SK-N-SH (cell line): ENCODE data around the gene CYP4F12. TPM values are rescaled to one million over a fixed set of nuclear protein-coding genes. Genes with fewer than 3 reads are reported as not detected.

Experiments used
- CTCF ChIA-PET: fragments of 300-600, 350-600 bp; formaldehyde crosslinking; extraction: SDS; loops from one replicate; lab custom pipeline; 2021; lab: Yijun Ruan, JAX
- POLR2A ChIA-PET: fragments of 350-600 bp; sonication (Branson Sonifier 250); formaldehyde crosslinking; extraction: SDS; loops from one replicate; lab custom pipeline; 2020; ENCODE audit warnings: antibody characterized with exemption, inconsistent platforms; lab: Yijun Ruan, JAX
- DNase-seq: peaks from one replicate; pipeline ENCODE4 v3.0.0; 2012
- H2AFZ ChIP-seq: fragments of 200-600 bp; sonication (generic); 2 replicates; pipeline ENCODE4 v1.8.1; 2016; ENCODE audit warnings: antibody characterized with exemption, mild to moderate bottlenecking, low read depth
- H3F3A ChIP-seq: fragments of 200-600 bp; sonication (generic); replicated peaks from 2 replicates; pipeline ENCODE3; 2016; ENCODE audit warnings: antibody characterized with exemption, mild to moderate bottlenecking; ENCODE audit not compliant: insufficient read depth
- H3K27ac ChIP-seq, 2 experiments: fragments of 200-500 bp in 1 of 2; fragments of 200-600 bp in 1 of 2; sonication (Bioruptor generic) in 1 of 2; sonication (generic), shearing (Covaris generic) in 1 of 2; 2 replicates each; pipeline versions ENCODE4 v1.5.1 to v1.6.1; 2014 to 2016; ENCODE audit warnings: low read depth in 2 of 2, inconsistent platforms in 1 of 2, low read length in 1 of 2, mild to moderate bottlenecking in 1 of 2, mixed read lengths in 1 of 2
- H3K27me3 ChIP-seq: fragments of 200-600 bp; sonication (generic), shearing (Covaris generic); 2 replicates; pipeline ENCODE4 v1.6.1; 2016; ENCODE audit warnings: mixed run types; ENCODE audit not compliant: insufficient read depth
- H3K36me3 ChIP-seq, 2 experiments: fragments of 200-500 bp in 1 of 2; fragments of 200-600 bp in 1 of 2; sonication (Bioruptor generic) in 1 of 2; sonication (generic) in 1 of 2; replicated peaks in 1 of 2; 2 replicates each; pipeline versions ENCODE3 to v1.5.1; 2014 to 2016; ENCODE audit warnings: low read length in 1 of 2, mild to moderate bottlenecking in 1 of 2; ENCODE audit not compliant: insufficient read depth in 2 of 2, control insufficient read depth in 1 of 2
- H3K4me1 ChIP-seq, 2 experiments: fragments of 200-500 bp in 1 of 2; fragments of 200-600 bp in 1 of 2; sonication (Bioruptor generic) in 1 of 2; sonication (generic), shearing (Covaris generic) in 1 of 2; 2 replicates each; pipeline versions ENCODE4 v1.5.1 to v1.6.1; 2014 to 2016; ENCODE audit warnings: low read depth in 1 of 2, low read length in 1 of 2, mixed run types in 1 of 2; ENCODE audit not compliant: insufficient read depth in 2 of 2, control insufficient read depth in 1 of 2
- H3K4me2 ChIP-seq: fragments of 200-600 bp; sonication (generic), shearing (Covaris generic); 2 replicates; pipeline ENCODE4 v1.6.1; 2017; ENCODE audit warnings: mixed run types
- H3K4me3 ChIP-seq, 2 experiments: fragments of 200-500 bp in 1 of 2; fragments of 200-600 bp in 1 of 2; sonication (Bioruptor generic) in 1 of 2; sonication (generic), shearing (Covaris generic) in 1 of 2; 2 replicates each; pipeline versions ENCODE4 v1.5.1 to v1.8.1; 2014 to 2016; ENCODE audit warnings: low read depth in 2 of 2, inconsistent platforms in 1 of 2, low read length in 1 of 2, mild to moderate bottlenecking in 1 of 2, mixed read lengths in 1 of 2, moderate library complexity in 1 of 2
- H3K79me2 ChIP-seq: fragments of 200-600 bp; sonication (generic); 2 replicates; pipeline ENCODE4 v1.8.1; 2017; ENCODE audit warnings: mild to moderate bottlenecking; ENCODE audit not compliant: insufficient read depth
- H3K9ac ChIP-seq: fragments of 200-600 bp; sonication (generic); 2 replicates; pipeline ENCODE4 v1.6.1; 2017; ENCODE audit warnings: mixed run types
- H3K9me2 ChIP-seq: fragments of 200-600 bp; sonication (generic); 2 replicates; pipeline ENCODE4 v1.6.1; 2017; ENCODE audit warnings: mixed run types
- H3K9me3 ChIP-seq: fragments of 200-600 bp; sonication (generic); 2 replicates; pipeline ENCODE4 v1.6.1; 2017; ENCODE audit warnings: mixed run types, mild to moderate bottlenecking, moderate library complexity
- H4K20me1 ChIP-seq: fragments of 200-600 bp; sonication (generic); 2 replicates; pipeline ENCODE4 v1.6.1; 2017; ENCODE audit warnings: mild to moderate bottlenecking, mixed run types; ENCODE audit not compliant: insufficient read depth
- MEF2A ChIP-seq: IDR thresholded peaks from 2 replicates; pipeline ENCODE4 v1.4.0; 2012; ENCODE audit warnings: low read depth, borderline replicate concordance
- NFIC ChIP-seq: IDR thresholded peaks from 2 replicates; pipeline ENCODE4 v1.4.0; 2012; ENCODE audit warnings: borderline replicate concordance
- NRF1 ChIP-seq: IDR thresholded peaks from 2 replicates; pipeline ENCODE4 v1.6.1; 2012; ENCODE audit warnings: low read depth, mild to moderate bottlenecking, low read length
- PBX3 ChIP-seq: IDR thresholded peaks from 2 replicates; pipeline ENCODE4; 2012
- TAF1 ChIP-seq: IDR thresholded peaks from 2 replicates; pipeline ENCODE4 v1.6.1; 2012; ENCODE audit warnings: low read depth, mild to moderate bottlenecking, low read length, moderate library complexity, borderline replicate concordance
- TCF12 ChIP-seq: IDR thresholded peaks from 2 replicates; pipeline ENCODE4 v1.4.0; 2012
- whole genome bisulfite sequencing: methylation state at CpG from one replicate; pipeline ENCODE4 v1.1.6; 2017; ENCODE audit warnings: low lambda C conversion rate; 5-methylcytosine and 5-hydroxymethylcytosine counted together
- polyA plus RNA-seq, 3 experiments: library from polyadenylated mRNA; depleted of rRNA; stranded (reverse); fragments of >200 nt; gene quantifications; 2 replicates each; pipeline ENCODE4 v1.2.3, GENCODE V29; 2012
- TF ChIP-seq, protein P1 (sequence below): IDR thresholded peaks from 2 replicates; pipeline ENCODE4 v1.6.1; 2012; ENCODE audit warnings: mild to moderate bottlenecking, low read depth, low read length, moderate library complexity
- TF ChIP-seq, protein P2 (sequence below): fragments of 150-350 bp; IDR thresholded peaks from 2 replicates; pipeline ENCODE4 v1.6.1; 2016; ENCODE audit warnings: mild to moderate bottlenecking, low read depth, low read length

CYP4F12 gene
- polyA plus RNA-seq, 1 of the 3 experiments (the other 2 are of a cell fraction), result not detected

DNA sequence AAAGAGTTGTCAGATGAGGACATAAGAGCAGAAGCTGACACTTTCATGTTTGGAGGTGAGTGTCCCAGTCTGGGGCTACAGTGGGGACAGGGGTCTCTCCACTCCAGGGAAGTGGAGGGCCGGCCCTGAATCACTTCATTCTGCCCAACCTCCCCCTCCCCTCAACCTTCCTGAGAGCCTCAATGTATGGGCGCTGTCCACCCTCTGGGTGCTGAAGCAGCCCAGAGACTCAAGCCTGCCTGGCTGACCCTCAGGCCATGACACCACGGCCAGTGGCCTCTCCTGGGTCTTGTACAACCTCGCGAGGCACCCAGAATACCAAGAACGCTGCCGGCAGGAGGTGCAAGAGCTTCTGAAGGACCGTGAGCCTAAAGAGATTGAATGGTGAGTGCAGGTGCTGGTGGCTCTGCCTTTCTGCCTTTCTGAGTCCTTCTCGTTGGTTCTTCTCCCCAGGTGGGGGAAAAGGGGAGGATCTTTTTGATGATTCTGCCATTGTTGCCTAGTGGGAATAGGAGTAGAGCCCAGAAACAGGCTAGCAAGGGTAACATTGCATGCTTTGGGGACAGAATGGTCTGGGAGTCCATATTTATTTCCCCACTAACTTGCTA is 49.1 kb upstream of the CYP4F12 start:
- H3K4me1 ChIP-seq, result no peaks in the 10 kb centered on the region
- CTCF ChIA-PET, result no interaction called here

More for the DNA sequence above, 49.1 kb upstream of the CYP4F12 start:
- Histone ChIP-seq H3F3A (no peaks in the 10 kb centered on the region), H3K4me3 (no peak overlapping the region), H4K20me1 (no peaks in the 10 kb centered on the region), H3K9me3 (no peaks in the 10 kb centered on the region), H3K9me2 (no peaks in the 10 kb centered on the region), H2AFZ (no peak overlapping the region), H3K36me3 (no peaks in the 10 kb centered on the region), H3K79me2 (no peaks in the 10 kb centered on the region), H3K27me3 (no peaks in the 10 kb centered on the region; the same call in 1 of the 2 replicates), H3K9ac (no peak overlapping the region), H3K4me2 (no peak overlapping the region), H3K27ac (no peak overlapping the region)
- 0% methylated on average over 8 of the region's 9 CpGs for WGBS
- TF ChIP-seq TCF12, result no peak
- TF ChIP-seq NRF1, result no peak
- no peak for TF ChIP-seq TAF1
- TF ChIP-seq, protein P1, sequence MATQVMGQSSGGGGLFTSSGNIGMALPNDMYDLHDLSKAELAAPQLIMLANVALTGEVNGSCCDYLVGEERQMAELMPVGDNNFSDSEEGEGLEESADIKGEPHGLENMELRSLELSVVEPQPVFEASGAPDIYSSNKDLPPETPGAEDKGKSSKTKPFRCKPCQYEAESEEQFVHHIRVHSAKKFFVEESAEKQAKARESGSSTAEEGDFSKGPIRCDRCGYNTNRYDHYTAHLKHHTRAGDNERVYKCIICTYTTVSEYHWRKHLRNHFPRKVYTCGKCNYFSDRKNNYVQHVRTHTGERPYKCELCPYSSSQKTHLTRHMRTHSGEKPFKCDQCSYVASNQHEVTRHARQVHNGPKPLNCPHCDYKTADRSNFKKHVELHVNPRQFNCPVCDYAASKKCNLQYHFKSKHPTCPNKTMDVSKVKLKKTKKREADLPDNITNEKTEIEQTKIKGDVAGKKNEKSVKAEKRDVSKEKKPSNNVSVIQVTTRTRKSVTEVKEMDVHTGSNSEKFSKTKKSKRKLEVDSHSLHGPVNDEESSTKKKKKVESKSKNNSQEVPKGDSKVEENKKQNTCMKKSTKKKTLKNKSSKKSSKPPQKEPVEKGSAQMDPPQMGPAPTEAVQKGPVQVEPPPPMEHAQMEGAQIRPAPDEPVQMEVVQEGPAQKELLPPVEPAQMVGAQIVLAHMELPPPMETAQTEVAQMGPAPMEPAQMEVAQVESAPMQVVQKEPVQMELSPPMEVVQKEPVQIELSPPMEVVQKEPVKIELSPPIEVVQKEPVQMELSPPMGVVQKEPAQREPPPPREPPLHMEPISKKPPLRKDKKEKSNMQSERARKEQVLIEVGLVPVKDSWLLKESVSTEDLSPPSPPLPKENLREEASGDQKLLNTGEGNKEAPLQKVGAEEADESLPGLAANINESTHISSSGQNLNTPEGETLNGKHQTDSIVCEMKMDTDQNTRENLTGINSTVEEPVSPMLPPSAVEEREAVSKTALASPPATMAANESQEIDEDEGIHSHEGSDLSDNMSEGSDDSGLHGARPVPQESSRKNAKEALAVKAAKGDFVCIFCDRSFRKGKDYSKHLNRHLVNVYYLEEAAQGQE, result peak; percentile 94
- TF ChIP-seq PBX3, result no peak
- TF ChIP-seq NFIC, result no peak
- no peak for TF ChIP-seq MEF2A
- TF ChIP-seq, protein P2, sequence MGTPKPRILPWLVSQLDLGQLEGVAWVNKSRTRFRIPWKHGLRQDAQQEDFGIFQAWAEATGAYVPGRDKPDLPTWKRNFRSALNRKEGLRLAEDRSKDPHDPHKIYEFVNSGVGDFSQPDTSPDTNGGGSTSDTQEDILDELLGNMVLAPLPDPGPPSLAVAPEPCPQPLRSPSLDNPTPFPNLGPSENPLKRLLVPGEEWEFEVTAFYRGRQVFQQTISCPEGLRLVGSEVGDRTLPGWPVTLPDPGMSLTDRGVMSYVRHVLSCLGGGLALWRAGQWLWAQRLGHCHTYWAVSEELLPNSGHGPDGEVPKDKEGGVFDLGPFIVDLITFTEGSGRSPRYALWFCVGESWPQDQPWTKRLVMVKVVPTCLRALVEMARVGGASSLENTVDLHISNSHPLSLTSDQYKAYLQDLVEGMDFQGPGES, result no peak
- POLR2A ChIA-PET, result no interaction called here
- DNase-seq, result no peak
